Heart left ventricle (tissue), 13 donors: ENCODE measurements around the gene FAM50B.

Source experiments
- CTCF ChIP-seq, 12 donors: fragments of 200-600 bp; sonication (generic) in 4 of 12; IDR thresholded peaks; one replicate each; pipeline versions ENCODE4 v1.5.0 to v1.8.0; 2018 to 2022; ENCODE audit warnings: antibody characterized with exemption in 12 of 12, mild to moderate bottlenecking in 5 of 12
- POLR2A ChIP-seq, 2 donors: fragments of 450-650 bp; IDR thresholded peaks; one replicate each; pipeline ENCODE4 v1.6.1; 2017; ENCODE audit warnings: antibody characterized with exemption in 2 of 2, mild to moderate bottlenecking in 2 of 2, moderate library complexity in 2 of 2
- donor health status: ischemic (EF 13 %, LVEDD 7.1; RV severe dilation, severe dysfunction).
- donor health status: DM: no; HTN: yes; CAD: no.
- donor health status: DM: no; HTN: no; CAD: no.
- donor health status: ischemic (EF 25% LVEDD 6.9; RV normal size, moderate dysfunction).
- donor health status: ischemic (EF 25% LVEDD 5.7; RV mildly dilated, moderate dysfunction).
- donor health status: ischemic (EF 35%, LVEDD 5.7; RV mildly dilated, moderate dysfunction).
- donor health status: nonischemic (EF 11% LVEDD 7.7; RV severe dilation, severe dysfunction).
- donor health status: DM: yes; HTN: yes; CAD: no.
- donor health status: PGD.
- donor health status: ischemic (EF 29% LVEDD 5.4; RV normal size, mild dysfunction).
- donor health status: nonischemic (EF 23%, LVEDD 6.1; RV moderate dilation, normal function).

- no peak for TF ChIP-seq CTCF (IDR thresholded peaks at IDR 0.05)
- TF ChIP-seq POLR2A (IDR thresholded peaks at IDR 0.05) = no peak
Observed at GRCh38 chr6:3870528-3870925, 21.4 kb downstream of the FAM50B start.
